ENCODE measurements around the gene IL17A. TPM values are rescaled to one million over a fixed set of nuclear protein-coding genes. Genes with fewer than 3 reads are reported as not detected.
A peak's percentile ranks its signal among the peaks of the same experiment; 100 is the strongest.
"Not testable (repeated sequence)": the region's sequence is repeated elsewhere in the genome, so short reads cannot be mapped to it uniquely, and the experiment has no call there.

Gene IL17A
- total and polyA plus RNA-seq, 4 experiments from 2014 or later, result 0.13 to 0.16 TPM; not detected in 2

GRCh38 chr6:52164319-52165094 lies 21.7 kb upstream of the IL17A start:
- no peak overlapping the region for H3K27ac ChIP-seq (ENCODE audit: low read depth, low read length)
- no peak for DNase-seq
- H3K27ac Mint-ChIP-seq, result no peak overlapping the region
- no peaks in the 10 kb centered on the region for H3K36me3 Mint-ChIP-seq
- H3K9me3 Mint-ChIP-seq, result peaks cover 0 to 7% (median 5%) of the 10 kb centered on the region in 8 donors
- H3K4me3 Mint-ChIP-seq, result no peak overlapping the region
- peaks cover 4 to 21% of the 10 kb centered on the region in 2 donors for H3K27me3 Mint-ChIP-seq
- H3K9me3 ChIP-seq (ENCODE audit: control insufficient read depth in 1 of 2, low read length in 2 of 2), result no peaks in the 10 kb centered on the region
- H3K4me3 ChIP-seq (ENCODE audit: low read length in 2 of 2), result no peak overlapping the region
- H3K4me1 ChIP-seq (ENCODE audit: insufficient read depth, low read length), result no peaks in the 10 kb centered on the region
- H3K36me3 ChIP-seq (ENCODE audit: insufficient read depth, low read length), result no peaks in the 10 kb centered on the region
- no peaks in the 10 kb centered on the region for H3K4me1 Mint-ChIP-seq
- ChIA-PET CTCF (ENCODE audit: partially characterized antibody) (interaction anchor here (1.0 to 2.9 kb wide), 6 partner anchors 8 to 499 kb away, joined by 3 to 22 read pairs (median 4); no protein-coding TSS in a partner anchor), POLR2A (ENCODE audit: partially characterized antibody) (no interaction called here)
- intact Hi-C loops (cut with micrococcal nuclease), result loop anchor here (10.0 kb wide), 1 partner anchor 240 kb away; no protein-coding TSS in a partner anchor
- no peaks in the 10 kb centered on the region for H3K27me3 ChIP-seq (ENCODE audit: insufficient read depth, low read length)

GRCh38 chr6:52167267-52167666 lies 18.9 kb upstream of the IL17A start:
- ChIA-PET POLR2A (ENCODE audit: partially characterized antibody) (no interaction called here), CTCF (ENCODE audit: partially characterized antibody) (no interaction called here)
- Histone ChIP-seq H3K4me3 (ENCODE audit: low read length in 2 of 2) (no peak overlapping the region), H3K36me3 (ENCODE audit: insufficient read depth, low read length) (no peaks in the 10 kb centered on the region), H3K9me3 (ENCODE audit: control insufficient read depth in 1 of 2, low read length in 2 of 2) (no peaks in the 10 kb centered on the region), H3K4me1 (ENCODE audit: insufficient read depth, low read length) (no peaks in the 10 kb centered on the region), H3K27me3 (ENCODE audit: insufficient read depth, low read length) (no peaks in the 10 kb centered on the region), H3K27ac (ENCODE audit: low read depth, low read length) (no peak overlapping the region)
- DNase-seq, result no peak
- intact Hi-C loops (cut with micrococcal nuclease), result loop anchor here (10.0 kb wide), 1 partner anchor 238 kb away; no protein-coding TSS in a partner anchor
- no peaks in the 10 kb centered on the region for H3K4me1 Mint-ChIP-seq
- H3K9me3 Mint-ChIP-seq, result peaks cover 0 to 8% (median 4%) of the 10 kb centered on the region in 8 donors
- no peak overlapping the region for H3K4me3 Mint-ChIP-seq
- H3K36me3 Mint-ChIP-seq, result no peaks in the 10 kb centered on the region
- H3K27me3 Mint-ChIP-seq, result peaks cover 4 to 28% of the 10 kb centered on the region in 2 donors
- no peak overlapping the region for H3K27ac Mint-ChIP-seq

GRCh38 chr6:52168351-52168750 lies 17.8 kb upstream of the IL17A start:
- H3K4me1 ChIP-seq (ENCODE audit: insufficient read depth, low read length); CTCF ChIA-PET (ENCODE audit: partially characterized antibody): not testable (repeated sequence)
- peaks cover 4 to 28% of the 10 kb centered on the region in 2 donors for H3K27me3 Mint-ChIP-seq

GRCh38 chr6:52174118-52174517 lies 12.1 kb upstream of the IL17A start:
- H3K36me3 ChIP-seq (ENCODE audit: insufficient read depth, low read length), result no peaks in the 10 kb centered on the region
- Mint-ChIP-seq H3K4me3 (no peak overlapping the region), H3K27me3 (peaks cover 2 to 10% of the 10 kb centered on the region in 2 donors), H3K36me3 (no peaks in the 10 kb centered on the region), H3K27ac (no peak overlapping the region), H3K4me1 (peaks cover 0 to 7% (median 1%) of the 10 kb centered on the region in 4 donors), H3K9me3 (peaks cover 0 to 3% (median 0%) of the 10 kb centered on the region in 8 donors)
- no peaks in the 10 kb centered on the region for H3K27me3 ChIP-seq (ENCODE audit: insufficient read depth, low read length)
- H3K9me3 ChIP-seq (ENCODE audit: control insufficient read depth in 1 of 2, low read length in 2 of 2), result no peaks in the 10 kb centered on the region
- no peaks in the 10 kb centered on the region for H3K4me1 ChIP-seq (ENCODE audit: insufficient read depth, low read length)
- intact Hi-C loops (cut with micrococcal nuclease), result no loop called here
- DNase-seq, result no peak
- no peak overlapping the region for H3K27ac ChIP-seq (ENCODE audit: low read depth, low read length)
- ChIA-PET CTCF (ENCODE audit: partially characterized antibody) (interaction anchor here (1.8 kb wide), 1 partner anchor 9 kb away, joined by 4 read pairs; no protein-coding TSS in a partner anchor), POLR2A (ENCODE audit: partially characterized antibody) (no interaction called here)
- H3K4me3 ChIP-seq (ENCODE audit: low read length in 2 of 2), result no peak overlapping the region

More at GRCh38 chr6:52168351-52168750, 17.8 kb upstream of the IL17A start:
- H3K36me3 ChIP-seq (ENCODE audit: insufficient read depth, low read length); H3K4me1 Mint-ChIP-seq; DNase-seq; H3K27ac Mint-ChIP-seq; H3K9me3 ChIP-seq (ENCODE audit: control insufficient read depth in 1 of 2, low read length in 2 of 2); POLR2A ChIA-PET (ENCODE audit: partially characterized antibody); H3K27me3 ChIP-seq (ENCODE audit: insufficient read depth, low read length); H3K27ac ChIP-seq (ENCODE audit: low read depth, low read length); H3K4me3 Mint-ChIP-seq; H3K4me3 ChIP-seq (ENCODE audit: low read length in 2 of 2); H3K36me3 Mint-ChIP-seq; H3K9me3 Mint-ChIP-seq: not testable (repeated sequence)
- intact Hi-C loops (cut with micrococcal nuclease), result loop anchor here (10.0 kb wide), 1 partner anchor 236 kb away; no protein-coding TSS in a partner anchor

- Histone ChIP-seq H3K9me3 (ENCODE audit: control insufficient read depth in 1 of 2, low read length in 2 of 2) (no peaks in the 10 kb centered on the region), H3K36me3 (ENCODE audit: insufficient read depth, low read length) (no peaks in the 10 kb centered on the region), H3K27ac (ENCODE audit: low read depth, low read length) (no peak overlapping the region), H3K4me3 (ENCODE audit: low read length in 2 of 2) (no peak overlapping the region), H3K4me1 (ENCODE audit: insufficient read depth, low read length) (no peaks in the 10 kb centered on the region), H3K27me3 (ENCODE audit: insufficient read depth, low read length) (no peaks in the 10 kb centered on the region)
- DNase-seq, result peak; percentile 14 to 44 (median 30)
- CTCF ChIA-PET (ENCODE audit: partially characterized antibody), result interaction anchor here (1.2 kb wide), 1 partner anchor 8 kb away, joined by 3 read pairs; no protein-coding TSS in a partner anchor
- H3K36me3 Mint-ChIP-seq, result no peaks in the 10 kb centered on the region
- H3K27me3 Mint-ChIP-seq, result no peaks in the 10 kb centered on the region
- POLR2A ChIA-PET (ENCODE audit: partially characterized antibody), result no interaction called here
- H3K27ac Mint-ChIP-seq, result peak overlapping the region in 1 of 7 donors; percentile 54
- H3K4me3 Mint-ChIP-seq, result no peak overlapping the region
- no peaks in the 10 kb centered on the region for H3K9me3 Mint-ChIP-seq
- intact Hi-C loops (cut with micrococcal nuclease), result no loop called here
- peaks cover 6 to 21% (median 10%) of the 10 kb centered on the region in 4 donors for H3K4me1 Mint-ChIP-seq
Observed at GRCh38 chr6:52176550-52176949, 9.6 kb upstream of the IL17A start.

GRCh38 chr6:52177961-52178360 lies 8.2 kb upstream of the IL17A start:
- POLR2A ChIA-PET (ENCODE audit: partially characterized antibody), result no interaction called here
- H3K27me3 Mint-ChIP-seq, result no peaks in the 10 kb centered on the region

GRCh38 chr6:52180787-52181558 lies 5.2 kb upstream of the IL17A start:
- Mint-ChIP-seq H3K4me1 (peaks cover 8 to 21% (median 11%) of the 10 kb centered on the region in 4 donors), H3K27ac (peak overlapping the region in 1 of 7 donors; percentile 39), H3K4me3 (no peak overlapping the region), H3K36me3 (no peaks in the 10 kb centered on the region), H3K27me3 (peaks cover 2 to 6% of the 10 kb centered on the region in 2 donors), H3K9me3 (peaks cover 0 to 2% (median 0%) of the 10 kb centered on the region in 8 donors)
- Histone ChIP-seq H3K4me1 (ENCODE audit: insufficient read depth, low read length) (no peaks in the 10 kb centered on the region), H3K4me3 (ENCODE audit: low read length in 2 of 2) (no peak overlapping the region), H3K27ac (ENCODE audit: low read depth, low read length) (no peak overlapping the region), H3K36me3 (ENCODE audit: insufficient read depth, low read length) (no peaks in the 10 kb centered on the region), H3K9me3 (ENCODE audit: control insufficient read depth in 1 of 2, low read length in 2 of 2) (no peaks in the 10 kb centered on the region), H3K27me3 (ENCODE audit: insufficient read depth, low read length) (no peaks in the 10 kb centered on the region)
- ChIA-PET CTCF (ENCODE audit: partially characterized antibody) (no interaction called here), POLR2A (ENCODE audit: partially characterized antibody) (interaction anchor here (0.7 kb wide), 1 partner anchor 395 kb away, joined by 3 read pairs; no protein-coding TSS in a partner anchor)
- no peak for DNase-seq
- intact Hi-C loops (cut with micrococcal nuclease), result no loop called here

More at GRCh38 chr6:52177961-52178360, 8.2 kb upstream of the IL17A start:
- H3K4me1 ChIP-seq (ENCODE audit: insufficient read depth, low read length), result no peaks in the 10 kb centered on the region
- Mint-ChIP-seq H3K4me3 (no peak overlapping the region), H3K27ac (no peak overlapping the region), H3K4me1 (peaks cover 8 to 21% (median 10%) of the 10 kb centered on the region in 4 donors), H3K9me3 (peaks cover 0 to 2% (median 0%) of the 10 kb centered on the region in 8 donors), H3K36me3 (no peaks in the 10 kb centered on the region)
- CTCF ChIA-PET (ENCODE audit: partially characterized antibody), result no interaction called here
- no peaks in the 10 kb centered on the region for H3K9me3 ChIP-seq (ENCODE audit: control insufficient read depth in 1 of 2, low read length in 2 of 2)
- intact Hi-C loops (cut with micrococcal nuclease), result no loop called here
- H3K27ac ChIP-seq (ENCODE audit: low read depth, low read length), result no peak overlapping the region
- H3K27me3 ChIP-seq (ENCODE audit: insufficient read depth, low read length), result no peaks in the 10 kb centered on the region
- H3K4me3 ChIP-seq (ENCODE audit: low read length in 2 of 2), result no peak overlapping the region
- no peak for DNase-seq
- H3K36me3 ChIP-seq (ENCODE audit: insufficient read depth, low read length), result no peaks in the 10 kb centered on the region
